Spleen (tissue), 11 donors: Measurements from ENCODE around the gene PPP2R5C. TPM values are rescaled to one million over a fixed set of nuclear protein-coding genes. Genes with fewer than 3 reads are reported as not detected.

Experiments
- DNase-seq: peaks from one replicate; pipeline ENCODE4 v3.0.0-alpha.2; 2020
- H3K27ac ChIP-seq, 8 donors: fragments of 200-600 bp; sonication (generic) in 7 of 8; 1 replicate in 4 of 8; 2 replicates in 4 of 8; pipeline versions ENCODE4 v1.5.0 to v1.8.0; 2016 to 2021; ENCODE audit warnings: inconsistent platforms in 4 of 8, mild to moderate bottlenecking in 4 of 8, moderate library complexity in 1 of 8
- H3K27me3 ChIP-seq, 7 donors: fragments of 200-600 bp; sonication (generic) in 6 of 7; replicated peaks in 1 of 7; 1 replicate in 4 of 7; 2 replicates in 3 of 7; pipeline versions ENCODE4 v1.5.0 to v1.8.0; 2016 to 2021; ENCODE audit warnings: inconsistent platforms in 3 of 7, mild to moderate bottlenecking in 1 of 7
- H3K36me3 ChIP-seq, 6 donors: fragments of 200-600 bp; sonication (generic) in 5 of 6; 1 replicate in 4 of 6; 2 replicates in 2 of 6; pipeline versions ENCODE4 v1.5.0 to v1.8.0; 2016 to 2021; ENCODE audit warnings: inconsistent platforms in 2 of 6
- H3K4me1 ChIP-seq, 6 donors: fragments of 200-600 bp; sonication (generic) in 5 of 6; 1 replicate in 3 of 6; 2 replicates in 3 of 6; pipeline versions ENCODE4 v1.5.0 to v1.8.0; 2016 to 2021; ENCODE audit warnings: inconsistent platforms in 3 of 6
- H3K4me3 ChIP-seq, 8 donors: fragments of 200-600 bp; sonication (generic) in 7 of 8; 1 replicate in 4 of 8; 2 replicates in 4 of 8; pipeline versions ENCODE4 v1.5.0 to v1.8.0; 2016 to 2021; ENCODE audit warnings: inconsistent platforms in 4 of 8, mild to moderate bottlenecking in 4 of 8, moderate library complexity in 2 of 8
- H3K9me3 ChIP-seq, 8 donors: fragments of 200-600 bp; sonication (generic) in 7 of 8; 1 replicate in 4 of 8; 2 replicates in 4 of 8; pipeline versions ENCODE4 v1.5.0 to v1.8.0; 2016 to 2021; ENCODE audit warnings: inconsistent platforms in 4 of 8
- CTCF ChIP-seq, 11 experiments: fragments of 200-600 bp in 7 of 11; fragments of 450-650 bp in 4 of 11; sonication (generic) in 4 of 11; IDR thresholded peaks in 8 of 11; conservative IDR thresholded peaks in 3 of 11; 1 replicate in 7 of 11; 2 replicates in 4 of 11; pipeline versions ENCODE4 v1.4.0 to v1.8.0; 2016 to 2021; ENCODE audit warnings: antibody characterized with exemption in 11 of 11, inconsistent platforms in 4 of 11, mild to moderate bottlenecking in 1 of 11
- POLR2A ChIP-seq, 3 donors: fragments of 450-650 bp; IDR thresholded peaks; one replicate each; pipeline ENCODE4 v1.5.1; 2017; ENCODE audit warnings: antibody characterized with exemption in 3 of 3, mild to moderate bottlenecking in 1 of 3
- POLR2AphosphoS5 ChIP-seq, 3 donors: sonication (generic); formaldehyde crosslinking; IDR thresholded peaks; one replicate each; pipeline ENCODE4 v1.5.1; 2017; ENCODE audit warnings: antibody characterized with exemption in 3 of 3
- WGBS, 5 donors: extraction: QIAGEN DNeasy Blood & Tissue Kit in 3 of 5; methylation state at CpG; one replicate each; pipeline versions ENCODE4 v1.1.5 to v1.1.7; 2013 to 2018; 5-methylcytosine and 5-hydroxymethylcytosine counted together
- intact Hi-C: fragments of 100-400 bp; cut with DNase I; formaldehyde crosslinking; loops from one replicate; pipeline ENCODE4 v1.15.0; 2023; ENCODE audit warnings: low total_unique reads
- polyA plus RNA-seq, 3 donors: library from polyadenylated mRNA; stranded (reverse); fragments of 200-250 nt; gene quantifications; one replicate each; pipeline ENCODE4 v1.2.1, GENCODE V29; 2013
- total RNA-seq, 7 donors: library from RNA; depleted of rRNA in 3 of 7; stranded (reverse); fragments of >200 nt in 3 of 7; fragmentation: NEBNext Ultra II Directional in 4 of 7; extraction: Animal tissue kit (Norgen Biotek cat#: 25700) in 4 of 7; gene quantifications; one replicate each; pipeline versions ENCODE4 v1.1.0 to v1.2.1, GENCODE V29; 2016 to 2021
- donor health status: healthy with polysubstance abuse.
- donor health status: DM: no; HTN: no; CAD: no; lungs with moderate emphysema.
- donor health status: DM: no; HTN: no; CAD: no.
- donor health status: Bipolar disorder and iron deficiency.
- donor health status: healthy.
- donor health status: DM: no; HTN: no; CAD: no.
- donor health status: DM: yes; HTN: yes; CAD: no.

The PPP2R5C gene
- total and polyA plus RNA-seq, 10 donors = 80.8 to 322 (median 198) TPM

GRCh38 chr14:101790232-101790631, 28.7 kb downstream of the PPP2R5C start:
- intact Hi-C loops = no loop called here
- 69 to 82% (median 75%) methylated on average over 7 of the region's 7 CpGs for WGBS, 5 donors

GRCh38 chr14:101791919-101792572, 30.5 kb downstream of the PPP2R5C start:
- Histone ChIP-seq H3K4me1 (peaks cover 0 to 43% (median 18%) of the 10 kb centered on the region in 6 donors), H3K4me3 (peak overlapping the region in 2 of 8 donors; percentile 14 to 45), H3K36me3 (peaks cover 0 to 12% (median under 1%) of the 10 kb centered on the region in 6 donors), H3K27me3 (no peaks in the 10 kb centered on the region), H3K27ac (peak overlapping the region; percentile 4 to 76 (median 65)), H3K9me3 (peaks cover 0 to 7% (median 3%) of the 10 kb centered on the region in 8 donors)
- no peak for DNase-seq
- 17 to 34% (median 30%) methylated on average over 5 of the region's 5 CpGs for WGBS, 5 donors
- intact Hi-C loops = no loop called here
- TF ChIP-seq CTCF (IDR thresholded peaks at IDR 0.05 in 8 of 11, conservative IDR thresholded peaks at IDR 0.05 in 3 of 11) (no peak), POLR2AphosphoS5 (IDR thresholded peaks at IDR 0.05) (no peak), POLR2A (IDR thresholded peaks at IDR 0.05) (no peak)

More at GRCh38 chr14:101790232-101790631, 28.7 kb downstream of the PPP2R5C start:
- H3K9me3 ChIP-seq = peaks cover 0 to 7% (median 3%) of the 10 kb centered on the region in 8 donors
- DNase-seq = no peak
- no peak overlapping the region for H3K27ac ChIP-seq
- H3K27me3 ChIP-seq = no peaks in the 10 kb centered on the region
- TF ChIP-seq POLR2AphosphoS5 (IDR thresholded peaks at IDR 0.05) = no peak
- TF ChIP-seq POLR2A (IDR thresholded peaks at IDR 0.05) = no peak
- no peak for TF ChIP-seq CTCF (IDR thresholded peaks at IDR 0.05 in 8 of 11, conservative IDR thresholded peaks at IDR 0.05 in 3 of 11)
- peaks cover 0 to 17% (median 0%) of the 10 kb centered on the region in 6 donors for H3K36me3 ChIP-seq
- no peak overlapping the region for H3K4me3 ChIP-seq
- H3K4me1 ChIP-seq = peaks cover 0 to 43% (median 18%) of the 10 kb centered on the region in 6 donors

- H3K4me1 ChIP-seq = peaks cover 0 to 18% (median 15%) of the 10 kb centered on the region in 6 donors
- no peak overlapping the region for H3K4me3 ChIP-seq
- no peaks in the 10 kb centered on the region for H3K27me3 ChIP-seq
- peaks cover 0 to 17% (median 4%) of the 10 kb centered on the region in 6 donors for H3K36me3 ChIP-seq
- H3K27ac ChIP-seq = no peak overlapping the region
- DNase-seq = no peak
- WGBS, 5 donors = 96 to 98% (median 98%) methylated on average over 8 of the region's 8 CpGs
- H3K9me3 ChIP-seq = peaks cover 0 to 7% (median 3%) of the 10 kb centered on the region in 8 donors
- intact Hi-C loops = no loop called here
- TF ChIP-seq POLR2AphosphoS5 (IDR thresholded peaks at IDR 0.05) = no peak
- TF ChIP-seq CTCF (IDR thresholded peaks at IDR 0.05 in 8 of 11, conservative IDR thresholded peaks at IDR 0.05 in 3 of 11) = no peak
- TF ChIP-seq POLR2A (IDR thresholded peaks at IDR 0.05) = no peak
Measured at GRCh38 chr14:101796016-101796415, 34.5 kb downstream of the PPP2R5C start.

- Histone ChIP-seq H3K27ac (no peak overlapping the region), H3K4me3 (no peak overlapping the region), H3K9me3 (peaks cover 0 to 7% (median 3%) of the 10 kb centered on the region in 8 donors), H3K4me1 (peaks cover 0 to 15% (median 12%) of the 10 kb centered on the region in 6 donors), H3K36me3 (peaks cover 0 to 17% (median 4%) of the 10 kb centered on the region in 6 donors), H3K27me3 (no peaks in the 10 kb centered on the region)
- 92 to 97% (median 93%) methylated on average over 7 to 10 of the region's 10 CpGs for WGBS, 5 donors
- DNase-seq = no peak
- TF ChIP-seq CTCF (IDR thresholded peaks at IDR 0.05 in 8 of 11, conservative IDR thresholded peaks at IDR 0.05 in 3 of 11) (no peak), POLR2A (IDR thresholded peaks at IDR 0.05) (no peak), POLR2AphosphoS5 (IDR thresholded peaks at IDR 0.05) (no peak)
- intact Hi-C loops = no loop called here
Measured at GRCh38 chr14:101796479-101796878, 35.0 kb downstream of the PPP2R5C start.
